Transverse colon (tissue), 4 donors: ENCODE measurements around the gene B4GALNT2. TPM values are rescaled to one million over a fixed set of nuclear protein-coding genes. Genes with fewer than 3 reads are reported as not detected.

Experiments used
- DNase-seq: peaks from one replicate; pipeline ENCODE4 v3.0.0-alpha.2; 2019
- H3K27ac ChIP-seq, 4 donors: fragments of 200-600 bp; sonication (generic); 2 replicates each; pipeline ENCODE4 v1.5.1; 2016 to 2018; ENCODE audit warnings: inconsistent platforms in 4 of 4
- H3K27me3 ChIP-seq: fragments of 200-600 bp; sonication (generic); 2 replicates; pipeline ENCODE4 v1.5.1; 2017; ENCODE audit warnings: inconsistent platforms
- H3K36me3 ChIP-seq, 4 donors: fragments of 200-600 bp; sonication (generic); 2 replicates each; pipeline ENCODE4 v1.5.1; 2017 to 2019; ENCODE audit warnings: inconsistent platforms in 4 of 4
- H3K4me1 ChIP-seq, 4 donors: fragments of 200-600 bp; sonication (generic); 2 replicates each; pipeline ENCODE4 v1.5.1; 2017 to 2020; ENCODE audit warnings: inconsistent platforms in 4 of 4
- H3K4me3 ChIP-seq, 4 donors: fragments of 200-600 bp; sonication (generic); 1 replicate in 1 of 4; 2 replicates in 3 of 4; pipeline versions ENCODE4 v1.5.1 to v1.6.1; 2017 to 2019; ENCODE audit warnings: inconsistent platforms in 4 of 4
- H3K9me3 ChIP-seq, 2 donors: fragments of 200-600 bp; sonication (generic); 2 replicates each; pipeline ENCODE4 v1.5.1; 2017 to 2019; ENCODE audit warnings: inconsistent platforms in 2 of 2
- EP300 ChIP-seq: sonication (generic); formaldehyde crosslinking; IDR thresholded peaks from one replicate; pipeline ENCODE4 v1.6.1; 2017; ENCODE audit warnings: antibody characterized with exemption, low read depth
- POLR2A ChIP-seq: fragments of 450-650 bp; IDR thresholded peaks from one replicate; pipeline ENCODE4 v1.6.1; 2016; ENCODE audit warnings: antibody characterized with exemption, mild to moderate bottlenecking, moderate library complexity
- POLR2AphosphoS5 ChIP-seq, 3 donors: sonication (generic); formaldehyde crosslinking; IDR thresholded peaks; one replicate each; pipeline ENCODE4 v1.6.1; 2016; ENCODE audit warnings: antibody characterized with exemption in 3 of 3
- WGBS, 2 donors: methylation state at CpG; one replicate each; pipeline ENCODE4 v1.1.5; 2018; ENCODE audit warnings: low coverage in 1 of 2; 5-methylcytosine and 5-hydroxymethylcytosine counted together
- in situ Hi-C, 4 donors: fragments of 200-750 bp; cut with MboI; loops; one replicate each; pipeline versions ENCODE4 v1.15.0 to v1.15.1; 2017; ENCODE audit warnings: low sequenced_read_pairs in 3 of 4, low pct_ligation_motif_present in 1 of 4, low pct_unique_long_range_greater_than_20kb in 1 of 4
- intact Hi-C: fragments of 100-400 bp; cut with DNase I; formaldehyde crosslinking; loops from one replicate; pipeline ENCODE4 v1.15.1; 2023; ENCODE audit warnings: low total_unique reads
- total RNA-seq, 4 donors: library from RNA; depleted of rRNA; stranded (reverse); fragments of >200 nt; gene quantifications; one replicate each; pipeline ENCODE4 v1.1.0, GENCODE V29; 2016
- TF ChIP-seq, protein P1 (sequence below), 5 experiments: fragments of 200-600 bp in 3 of 5; fragments of 450-650 bp in 2 of 5; sonication (generic) in 3 of 5; IDR thresholded peaks; 1 replicate in 2 of 5; 2 replicates in 3 of 5; pipeline ENCODE4 v1.5.1; 2016 to 2017; ENCODE audit warnings: antibody characterized with exemption in 5 of 5, inconsistent platforms in 3 of 5, mild to moderate bottlenecking in 2 of 5, moderate library complexity in 1 of 5

B4GALNT2 gene
- total RNA-seq, 4 donors from 2014 or later: 19.8 to 75.9 (median 47.3) TPM

DNA sequence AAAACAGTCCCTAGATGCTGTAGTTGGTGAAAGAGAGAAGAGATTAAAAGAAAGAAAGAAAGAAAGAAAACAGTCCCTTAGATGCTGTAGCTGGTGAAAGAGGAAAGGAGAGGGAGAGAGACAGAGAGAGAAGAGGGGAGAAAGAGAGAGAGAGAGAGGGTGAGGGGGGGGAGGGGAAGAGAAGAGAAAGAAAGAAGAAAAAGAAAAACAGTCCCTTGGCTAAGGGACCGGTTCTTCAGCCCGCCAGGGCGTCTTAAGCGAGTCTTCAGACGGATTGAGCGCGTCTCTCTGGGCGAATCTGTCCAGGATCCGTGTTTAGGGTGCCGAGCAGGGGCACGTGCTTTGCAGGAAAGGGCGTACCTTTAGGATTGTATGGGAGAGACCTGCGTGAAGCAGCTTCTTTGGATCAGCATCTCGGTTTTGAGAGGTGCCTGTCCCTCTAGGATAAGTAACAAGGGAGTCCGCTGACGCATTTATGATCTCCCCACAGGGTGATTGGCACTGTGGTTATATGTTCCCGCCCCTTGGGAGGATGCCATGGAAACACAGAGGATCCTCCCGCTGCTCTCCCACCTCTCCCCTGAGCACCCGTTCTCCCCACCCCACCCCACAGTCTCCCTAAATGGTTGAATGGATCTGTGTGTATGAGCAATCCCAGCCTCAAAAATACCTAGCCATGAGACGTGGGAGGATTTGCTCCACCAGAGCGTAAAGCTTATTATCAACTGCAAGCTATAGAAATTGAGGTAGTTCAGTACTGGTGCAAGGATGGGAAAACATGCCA lies 61.1 kb downstream of the B4GALNT2 start:
- in situ Hi-C loops: no loop called here
- TF ChIP-seq EP300 (no peak), POLR2A (no peak), POLR2AphosphoS5 (IDR thresholded peaks at IDR 0.05) (peak in 1 of 3 donors; percentile 21)
- TF ChIP-seq, protein P1, sequence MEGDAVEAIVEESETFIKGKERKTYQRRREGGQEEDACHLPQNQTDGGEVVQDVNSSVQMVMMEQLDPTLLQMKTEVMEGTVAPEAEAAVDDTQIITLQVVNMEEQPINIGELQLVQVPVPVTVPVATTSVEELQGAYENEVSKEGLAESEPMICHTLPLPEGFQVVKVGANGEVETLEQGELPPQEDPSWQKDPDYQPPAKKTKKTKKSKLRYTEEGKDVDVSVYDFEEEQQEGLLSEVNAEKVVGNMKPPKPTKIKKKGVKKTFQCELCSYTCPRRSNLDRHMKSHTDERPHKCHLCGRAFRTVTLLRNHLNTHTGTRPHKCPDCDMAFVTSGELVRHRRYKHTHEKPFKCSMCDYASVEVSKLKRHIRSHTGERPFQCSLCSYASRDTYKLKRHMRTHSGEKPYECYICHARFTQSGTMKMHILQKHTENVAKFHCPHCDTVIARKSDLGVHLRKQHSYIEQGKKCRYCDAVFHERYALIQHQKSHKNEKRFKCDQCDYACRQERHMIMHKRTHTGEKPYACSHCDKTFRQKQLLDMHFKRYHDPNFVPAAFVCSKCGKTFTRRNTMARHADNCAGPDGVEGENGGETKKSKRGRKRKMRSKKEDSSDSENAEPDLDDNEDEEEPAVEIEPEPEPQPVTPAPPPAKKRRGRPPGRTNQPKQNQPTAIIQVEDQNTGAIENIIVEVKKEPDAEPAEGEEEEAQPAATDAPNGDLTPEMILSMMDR (IDR thresholded peaks at IDR 0.05): no peak

GRCh38 chr17:49194297-49194607 lies 61.7 kb downstream of the B4GALNT2 start:
- Histone ChIP-seq H3K4me3 (no peak overlapping the region), H3K36me3 (no peaks in the 10 kb centered on the region), H3K27me3 (no peaks in the 10 kb centered on the region), H3K27ac (peak overlapping the region; percentile 88 to 98 (median 96)), H3K9me3 (no peaks in the 10 kb centered on the region), H3K4me1 (peaks cover 0 to 25% (median 10%) of the 10 kb centered on the region in 4 donors)
- 38 to 55% methylated on average over 2 to 3 of the region's 3 CpGs for WGBS, 2 donors
- no peak for DNase-seq
- TF ChIP-seq POLR2AphosphoS5 (IDR thresholded peaks at IDR 0.05): no peak
- TF ChIP-seq, protein P1 (IDR thresholded peaks at IDR 0.05): no peak
- no peak for TF ChIP-seq EP300
- no peak for TF ChIP-seq POLR2A
- intact Hi-C loops (no loop called here), in situ Hi-C loops (no loop called here)

More for the DNA sequence above, 61.1 kb downstream of the B4GALNT2 start:
- peaks cover 0 to 25% (median 10%) of the 10 kb centered on the region in 4 donors for H3K4me1 ChIP-seq
- H3K4me3 ChIP-seq: peak overlapping the region; percentile 60 to 81 (median 68)
- H3K9me3 ChIP-seq: no peaks in the 10 kb centered on the region
- H3K27ac ChIP-seq: peak overlapping the region; percentile 88 to 98 (median 96)
- DNase-seq: peak; percentile 70
- no peaks in the 10 kb centered on the region for H3K36me3 ChIP-seq
- intact Hi-C loops: no loop called here
- H3K27me3 ChIP-seq: no peaks in the 10 kb centered on the region
- WGBS, 2 donors: 0 to 7% methylated on average over 14 to 21 of the region's 21 CpGs

- no peaks in the 10 kb centered on the region for H3K9me3 ChIP-seq
- no peak overlapping the region for H3K4me3 ChIP-seq
- H3K36me3 ChIP-seq: no peaks in the 10 kb centered on the region
- no peak for DNase-seq
- no peak overlapping the region for H3K27ac ChIP-seq
- H3K4me1 ChIP-seq: peaks cover 0 to 24% (median 10%) of the 10 kb centered on the region in 4 donors
- intact Hi-C loops (no loop called here), in situ Hi-C loops (no loop called here)
- no peaks in the 10 kb centered on the region for H3K27me3 ChIP-seq
- 61 to 74% methylated on average over 4 of the region's 4 CpGs for WGBS, 2 donors
- TF ChIP-seq EP300: no peak
- no peak for TF ChIP-seq POLR2A
- TF ChIP-seq, protein P1 (IDR thresholded peaks at IDR 0.05): no peak
- TF ChIP-seq POLR2AphosphoS5 (IDR thresholded peaks at IDR 0.05): no peak
These were observed 63.2 kb downstream of the B4GALNT2 start for GRCh38 chr17:49195751-49196150.

DNA sequence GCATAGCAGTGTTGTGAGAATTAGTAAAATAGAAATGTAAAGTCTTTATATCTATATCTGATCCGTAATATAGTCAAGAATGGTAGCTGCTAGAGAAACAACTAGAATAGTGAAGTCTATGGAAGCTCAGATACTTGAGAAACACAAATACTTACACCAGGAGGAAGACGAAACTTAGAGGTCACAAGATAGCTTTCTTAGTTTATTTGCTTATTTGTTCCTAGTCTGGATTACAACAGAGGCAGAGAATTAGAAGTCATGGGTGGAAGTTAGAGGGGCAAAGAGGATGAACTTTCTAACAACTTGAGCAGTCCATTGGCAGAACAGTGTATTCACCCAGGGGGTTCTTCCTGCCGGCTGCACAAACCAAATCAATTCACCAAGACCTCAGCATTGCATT lies 64.0 kb downstream of the B4GALNT2 start:
- Histone ChIP-seq H3K27ac (no peak overlapping the region), H3K4me1 (peaks cover 0 to 16% (median 6%) of the 10 kb centered on the region in 4 donors), H3K4me3 (no peak overlapping the region), H3K27me3 (no peaks in the 10 kb centered on the region), H3K9me3 (no peaks in the 10 kb centered on the region), H3K36me3 (no peaks in the 10 kb centered on the region)
- no peak for DNase-seq
- in situ Hi-C loops: no loop called here
- TF ChIP-seq EP300: no peak
- no peak for TF ChIP-seq POLR2AphosphoS5 (IDR thresholded peaks at IDR 0.05)
- no peak for TF ChIP-seq POLR2A
- TF ChIP-seq, protein P1 (IDR thresholded peaks at IDR 0.05): no peak
- intact Hi-C loops: no loop called here
- 71 to 88% methylated on average over 1 to 3 of the region's 3 CpGs for WGBS, 2 donors
